Measurements from ENCODE around the gene SPTBN4.

- TF ChIP-seq CTCF (IDR thresholded peaks at IDR 0.05) = no peak
- no peak for TF ChIP-seq EP300 (IDR thresholded peaks at IDR 0.05)
- TF ChIP-seq POLR2A (IDR thresholded peaks at IDR 0.05) = no peak
- TF ChIP-seq POLR2AphosphoS5 (IDR thresholded peaks at IDR 0.05) = no peak
Observed at GRCh38 chr19:40621283-40621682, 154.5 kb downstream of the SPTBN4 start.

Data from gastroesophageal sphincter (tissue), 3 donors.